ENCODE results near the gene HIVEP2.

Gene HIVEP2

GRCh38 chr6:142705054-142705453 lies 239.9 kb downstream of the HIVEP2 start:
- no peak for DNase-seq (ENCODE audit: low read depth in 2 of 2)

- no peak for DNase-seq (ENCODE audit: low read depth in 2 of 2)
These were observed 242.2 kb downstream of the HIVEP2 start for GRCh38 chr6:142702501-142703460.
